Sciatic nerve (tissue), 2 donors: ENCODE data around the gene SCT. TPM values are rescaled to one million over a fixed set of nuclear protein-coding genes. Genes with fewer than 3 reads are reported as not detected.
"Not testable (repeated sequence)": the region's sequence is repeated elsewhere in the genome, so short reads cannot be mapped to it uniquely, and the experiment has no call there.

ENCODE experiments used
- ATAC-seq: fragments of 200-7000 bp; cut with Tn5 transposase; one replicate; pipeline ENCODE4 v1.9.1; 2020; ENCODE audit warnings: mild to moderate bottlenecking, moderate library complexity
- DNase-seq: peaks from one replicate; pipeline ENCODE4 v3.0.0-alpha.2; 2020; ENCODE audit warnings: low spot score
- intact Hi-C: fragments of 100-400 bp; cut with DNase I; formaldehyde crosslinking; loops from one replicate; pipeline ENCODE4 v1.14.2; 2022
- total RNA-seq: library from RNA; stranded (reverse); fragmentation: NEBNext Ultra II Directional; extraction: Animal tissue kit (Norgen Biotek cat#: 25700); gene quantifications from one replicate; pipeline ENCODE4 v1.2.1, GENCODE V29; 2021
- donor health status: DM: no; HTN: no; CAD: no.
- donor health status: DM: no; HTN: no; CAD: no.

The SCT gene, protein sequence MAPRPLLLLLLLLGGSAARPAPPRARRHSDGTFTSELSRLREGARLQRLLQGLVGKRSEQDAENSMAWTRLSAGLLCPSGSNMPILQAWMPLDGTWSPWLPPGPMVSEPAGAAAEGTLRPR
- not detected for total RNA-seq

DNA sequence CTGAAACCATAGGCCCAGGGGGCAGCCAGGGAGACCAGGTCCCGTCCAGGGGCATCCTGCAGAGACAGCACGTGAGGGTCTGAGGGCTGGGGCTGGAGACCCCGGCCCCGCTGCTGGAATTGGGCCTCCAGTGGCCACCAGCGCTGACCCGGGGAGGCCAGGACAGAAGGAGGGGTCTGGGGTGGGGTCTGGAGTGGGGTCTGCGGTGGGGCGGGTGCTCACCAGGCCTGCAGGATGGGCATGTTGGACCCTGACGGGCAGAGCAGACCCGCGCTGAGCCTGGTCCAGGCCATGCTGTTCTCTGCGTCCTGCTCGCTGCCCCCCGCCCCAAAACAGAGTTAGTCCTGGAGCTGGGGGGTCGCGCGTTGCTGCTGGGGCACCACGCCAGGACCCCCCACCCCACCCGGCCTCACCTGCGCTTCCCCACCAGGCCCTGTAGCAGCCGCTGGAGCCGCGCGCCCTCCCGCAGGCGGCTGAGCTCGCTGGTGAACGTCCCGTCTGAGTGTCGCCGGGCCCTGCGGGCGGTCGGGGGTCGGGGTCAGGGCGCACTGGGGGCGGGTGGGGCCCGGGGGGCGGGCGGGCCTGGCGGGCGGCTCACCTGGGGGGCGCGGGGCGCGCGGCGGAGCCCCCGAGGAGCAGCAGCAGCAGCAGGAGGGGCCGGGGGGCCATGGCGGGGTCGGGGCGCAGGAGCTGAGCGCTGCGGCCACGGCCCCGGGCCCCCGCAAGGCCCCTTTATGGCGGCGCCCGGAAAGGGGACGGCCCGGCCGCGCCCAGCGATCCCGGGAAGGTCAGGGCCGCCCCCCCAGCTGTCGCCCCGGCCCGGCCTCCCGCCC lies at the start of gene SCT:
SCT (minus strand) TSS at position 707 of the 833 bp plus-strand sequence; CDS start at position 669, 38 bp downstream.
- intact Hi-C loops = no loop called here
- no peak for DNase-seq
- no peak for ATAC-seq

GRCh38 chr11:674406-674805 lies 47.4 kb upstream of the SCT start:
- intact Hi-C loops = no loop called here
- DNase-seq (no peak), ATAC-seq (no peak)

DNA sequence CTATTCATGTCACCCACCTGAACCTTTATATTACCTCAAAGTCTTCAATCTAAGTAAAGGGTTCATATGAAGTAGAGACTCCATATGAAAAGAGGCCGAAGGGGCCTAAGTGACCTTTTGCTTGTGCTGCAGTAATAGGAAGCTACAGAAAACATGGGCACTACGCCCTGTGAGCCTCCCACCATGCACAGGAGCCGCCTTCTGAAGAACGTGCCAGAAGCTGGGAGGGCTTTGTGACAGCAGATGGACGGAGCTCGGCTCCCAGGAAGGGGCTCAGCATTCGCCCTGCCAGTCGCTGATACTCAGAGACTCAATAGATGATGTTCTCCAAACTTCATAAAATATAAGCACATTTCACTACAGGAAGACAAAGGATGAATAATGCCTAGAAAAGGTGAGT lies 46.9 kb upstream of the SCT start:
- intact Hi-C loops = no loop called here
- no peak for DNase-seq
- ATAC-seq = no peak

DNA sequence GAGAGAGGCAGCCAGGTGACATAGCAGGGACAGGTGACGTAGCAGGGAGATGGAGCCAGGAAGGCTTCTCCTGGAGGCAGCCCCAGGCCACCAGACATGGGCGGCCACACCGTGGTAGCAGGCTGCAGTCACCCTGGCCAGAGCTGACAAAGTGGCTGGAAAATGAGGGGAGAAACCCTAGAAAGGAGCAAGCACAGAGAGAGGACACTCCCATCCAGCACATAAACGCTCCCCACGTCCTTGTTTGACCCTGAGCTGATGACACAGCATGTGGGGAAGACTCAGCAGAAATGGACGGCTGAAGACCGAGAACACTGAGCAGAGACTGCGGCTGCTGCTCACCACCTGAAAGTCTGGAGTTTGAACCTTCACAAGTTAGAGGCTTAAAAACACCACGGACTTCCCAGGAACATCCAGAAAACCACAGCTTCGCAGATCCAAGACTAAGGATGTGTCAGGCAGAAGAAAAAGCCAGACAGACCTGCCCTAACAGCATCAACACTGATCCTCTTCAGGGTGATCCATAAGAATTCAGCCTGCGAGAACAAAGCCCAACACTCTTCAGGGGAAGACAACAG lies 38.8 kb upstream of the SCT start:
- intact Hi-C loops = loop anchor here (10.0 kb wide), 1 partner anchor 129 kb away; the partner anchor contains the start of genes CEND1 and SLC25A22
- ATAC-seq (peak; percentile 54), DNase-seq (no peak)

DNA sequence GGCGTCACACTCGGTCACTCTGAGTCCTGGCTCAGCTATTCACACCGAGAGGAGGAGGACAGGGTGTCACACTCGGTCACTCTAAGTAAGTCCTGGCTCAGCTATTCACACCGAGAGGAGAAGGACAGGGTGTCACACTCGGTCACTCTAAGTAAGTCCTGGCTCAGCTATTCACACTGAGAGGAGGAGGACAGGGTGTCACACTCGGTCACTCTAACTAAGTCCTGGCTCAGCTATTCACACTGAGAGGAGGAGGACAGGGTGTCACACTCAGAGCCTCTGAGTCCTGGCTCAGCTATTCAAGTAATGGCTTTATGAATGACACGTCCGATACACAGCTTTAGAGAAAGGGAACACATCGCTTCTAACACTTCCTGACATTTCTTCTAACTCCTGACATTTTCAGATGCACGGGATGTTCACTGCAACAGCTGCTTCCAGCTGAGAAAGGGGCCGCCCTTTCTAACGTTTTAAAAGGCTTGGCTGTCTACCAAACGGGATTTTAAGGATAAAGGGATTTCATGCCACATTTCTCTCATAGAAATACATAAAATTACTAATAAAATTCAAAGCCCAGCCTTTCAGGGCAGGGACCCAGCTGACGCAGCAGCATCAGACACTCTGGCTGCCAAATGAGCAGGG lies 38.2 kb upstream of the SCT start:
- intact Hi-C loops = loop anchor here (10.0 kb wide), 1 partner anchor 130 kb away; the partner anchor contains the start of genes CEND1 and SLC25A22
- ATAC-seq (no peak), DNase-seq (no peak)

DNA sequence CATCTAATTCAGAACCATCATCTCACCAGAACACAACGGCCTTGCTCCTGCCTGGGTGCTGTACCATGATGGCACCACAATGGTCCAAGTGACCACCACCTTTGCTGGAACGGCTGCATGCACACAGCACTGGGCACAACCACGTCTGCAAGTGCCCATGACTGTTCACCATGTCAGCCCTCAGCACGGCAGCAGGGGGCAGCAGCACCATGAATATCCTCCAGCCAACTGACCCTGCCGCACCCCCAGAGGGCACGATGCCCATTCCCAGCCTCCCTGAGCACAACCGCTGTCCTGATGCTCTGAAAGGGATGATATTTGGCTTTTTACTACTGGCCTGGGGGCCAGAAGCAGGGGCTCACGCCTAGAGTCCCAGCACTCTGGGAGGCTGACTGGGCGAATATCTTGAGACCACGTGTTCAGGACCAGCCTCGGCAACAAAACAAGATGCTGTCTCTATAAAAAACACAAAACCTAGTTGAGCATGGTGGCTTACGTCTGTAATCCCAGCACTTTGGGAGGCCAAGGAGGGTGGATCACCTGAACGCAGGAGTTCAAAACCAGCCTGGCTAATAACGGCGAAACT lies 35.8 kb upstream of the SCT start:
- DNase-seq (peak; percentile 79), ATAC-seq (peak; percentile 76)
- intact Hi-C loops = loop anchor here (10.0 kb wide), 1 partner anchor 132 kb away; the partner anchor contains the start of genes CEND1 and SLC25A22

DNA sequence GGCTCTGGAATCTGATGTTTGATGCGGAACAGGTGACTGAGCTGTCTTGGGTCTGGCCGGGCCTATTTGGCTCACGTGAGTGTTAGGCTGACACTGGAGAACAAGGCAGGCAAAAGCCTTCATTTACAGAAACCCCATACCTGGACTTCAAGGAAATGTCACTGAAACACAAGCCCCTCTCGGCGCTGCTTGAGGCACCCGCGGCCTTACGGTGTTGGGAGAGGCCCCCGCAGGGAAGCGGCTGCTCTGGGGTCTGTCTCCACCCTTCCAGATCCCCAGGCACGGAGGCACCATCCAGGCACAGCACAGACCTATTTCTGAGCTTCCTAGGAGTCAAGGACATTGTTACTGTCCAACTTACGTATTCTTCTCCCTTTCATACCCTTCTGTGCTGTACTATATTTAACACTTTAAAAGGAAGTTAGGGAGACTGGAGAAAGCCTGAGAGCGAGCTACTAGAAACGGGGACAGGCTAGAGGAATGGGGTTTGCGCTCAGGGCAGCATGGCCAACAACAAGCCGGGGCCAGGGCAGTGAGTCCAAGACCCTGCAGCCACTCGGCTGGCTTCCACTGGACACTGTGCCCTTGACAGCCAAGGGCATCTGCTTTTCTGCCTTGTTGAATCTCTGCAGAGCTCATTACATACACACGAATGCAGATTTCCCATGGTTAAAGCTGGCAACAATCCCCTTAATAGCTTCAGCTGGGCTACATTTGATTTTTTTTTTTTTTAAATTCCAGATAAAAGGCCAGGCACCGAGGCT lies 33.9 kb upstream of the SCT start:
- no peak for DNase-seq
- intact Hi-C loops = loop anchor here (10.0 kb wide), 1 partner anchor 134 kb away; the partner anchor contains the start of genes CEND1 and SLC25A22
- no peak for ATAC-seq

GRCh38 chr11:660281-660680 lies 33.3 kb upstream of the SCT start:
- ATAC-seq (no peak), DNase-seq (no peak)
- intact Hi-C loops = loop anchor here (10.0 kb wide), 1 partner anchor 135 kb away; the partner anchor contains the start of genes CEND1 and SLC25A22

DNA sequence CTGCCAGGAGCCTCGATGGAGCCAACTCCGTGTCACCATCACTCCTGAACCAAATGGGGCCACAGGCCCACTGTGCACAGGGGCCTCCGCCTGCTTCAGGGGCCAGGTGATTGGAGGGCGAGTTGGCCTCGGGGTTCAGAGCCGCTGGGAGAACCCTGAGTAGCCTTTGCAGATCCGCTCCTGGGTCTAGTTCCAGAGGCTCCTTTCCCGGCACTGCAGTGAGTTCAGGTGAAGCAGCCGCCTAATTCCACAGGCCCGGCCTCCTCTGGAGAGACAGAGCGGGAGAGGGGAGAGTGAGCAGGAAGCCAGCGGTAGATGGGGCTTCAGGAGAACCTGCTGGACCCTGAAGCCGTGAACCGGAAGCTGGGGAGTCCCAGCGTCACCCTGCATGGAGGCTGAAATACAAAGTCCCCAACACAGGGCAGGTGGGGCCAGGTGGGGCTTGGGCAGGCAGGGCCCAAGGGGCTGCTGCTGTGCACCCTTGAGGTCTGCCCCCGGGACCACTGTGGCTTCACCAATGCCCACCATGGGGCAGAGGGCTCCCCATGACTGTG lies 32.6 kb upstream of the SCT start:
- ATAC-seq (no peak), DNase-seq (no peak)
- intact Hi-C loops = loop anchor here (10.0 kb wide), 1 partner anchor 135 kb away; the partner anchor contains the start of genes CEND1 and SLC25A22

- ATAC-seq = no peak
- intact Hi-C loops = no loop called here
- no peak for DNase-seq
These were observed 30.7 kb upstream of the SCT start for GRCh38 chr11:657691-658126.

DNA sequence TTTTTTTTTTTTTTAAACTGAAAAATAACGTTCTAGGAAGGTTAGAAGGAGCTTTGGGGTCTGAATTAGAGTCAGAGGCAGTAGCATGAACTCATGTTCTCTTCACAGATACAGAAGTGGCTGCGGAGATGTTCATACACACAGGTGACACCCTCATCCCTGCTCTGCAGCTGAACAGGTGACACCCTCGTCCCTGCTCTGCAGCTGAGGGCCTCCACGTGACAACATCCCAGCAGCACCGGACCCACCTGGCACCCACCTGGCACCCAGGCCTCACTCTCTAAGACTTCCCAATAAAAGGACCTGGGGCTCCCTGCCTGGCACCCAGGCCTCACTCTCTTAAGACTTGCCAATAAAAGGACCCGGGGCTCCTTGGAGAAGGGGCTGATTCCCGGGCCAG lies 29.9 kb upstream of the SCT start:
- intact Hi-C loops = no loop called here
- DNase-seq = no peak
- ATAC-seq = no peak

GRCh38 chr11:656426-656825 lies 29.4 kb upstream of the SCT start:
- intact Hi-C loops = no loop called here
- ATAC-seq = no peak

GRCh38 chr11:655036-655726 lies 28.2 kb upstream of the SCT start:
- ATAC-seq = no peak
- intact Hi-C loops = no loop called here
- DNase-seq = no peak

More at GRCh38 chr11:656426-656825, 29.4 kb upstream of the SCT start:
- DNase-seq = no peak

DNA sequence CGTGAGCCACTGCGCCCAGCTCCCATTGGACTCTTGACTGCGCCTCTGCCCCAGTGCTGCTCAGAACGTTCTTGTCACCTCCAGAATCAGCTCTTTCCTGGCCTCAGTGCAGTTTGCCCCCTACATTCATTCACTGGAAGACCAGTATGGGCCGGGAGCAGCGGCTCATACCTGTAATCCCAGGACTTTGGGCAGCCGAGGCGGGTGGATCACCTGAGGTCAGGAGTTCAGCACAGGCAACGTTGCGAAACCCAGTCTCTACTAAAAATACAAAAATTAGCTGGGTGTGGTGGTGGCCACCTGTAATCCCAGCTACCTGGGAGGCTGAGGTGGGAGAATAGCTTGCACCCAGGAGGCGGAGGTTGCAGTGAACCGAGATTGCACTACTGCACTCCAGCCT lies 27.5 kb upstream of the SCT start:
- intact Hi-C loops, ATAC-seq, DNase-seq: not testable (repeated sequence)

- intact Hi-C loops = no loop called here
- no peak for DNase-seq
- ATAC-seq = no peak
These were observed 26.9 kb upstream of the SCT start for GRCh38 chr11:653837-654236.

DNA sequence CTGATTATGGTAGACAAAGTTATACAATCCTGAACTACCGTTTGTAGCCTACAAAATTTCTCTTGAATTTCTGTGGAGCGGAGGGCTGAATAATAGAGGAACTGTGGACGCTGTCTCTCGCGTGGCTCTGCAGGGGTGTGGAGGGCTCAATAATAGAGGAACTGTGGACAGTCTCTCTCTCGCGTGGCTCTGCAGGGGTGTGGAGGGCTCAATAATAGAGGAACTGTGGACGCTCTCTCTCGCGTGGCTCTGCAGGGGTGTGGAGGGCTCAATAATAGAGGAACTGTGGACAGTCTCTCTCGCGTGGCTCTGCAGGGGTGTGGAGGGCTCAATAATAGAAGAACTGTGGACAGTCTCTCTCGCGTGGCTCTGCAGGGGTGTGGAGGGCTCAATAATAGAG lies 26.2 kb upstream of the SCT start:
- intact Hi-C loops, DNase-seq, ATAC-seq: not testable (repeated sequence)

DNA sequence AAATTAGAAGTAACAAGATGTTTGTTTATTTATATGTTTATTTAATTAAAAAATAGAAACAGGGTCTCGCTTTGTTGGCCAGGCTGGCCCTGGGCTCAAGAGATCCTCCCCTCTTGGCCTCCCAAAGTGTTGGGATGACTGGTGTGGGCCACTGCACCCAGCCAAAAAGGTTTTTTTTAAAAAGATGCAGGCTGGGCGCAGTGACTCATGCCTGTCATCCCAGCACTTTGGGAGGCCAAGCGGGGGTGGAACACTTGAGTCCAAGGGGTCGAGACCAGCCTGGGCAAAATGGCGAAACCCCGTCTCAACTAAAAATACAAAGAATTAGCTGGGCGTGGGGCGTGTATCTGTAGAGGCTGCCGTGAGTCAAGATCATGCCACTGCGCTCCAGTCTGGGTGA lies 23.5 kb upstream of the SCT start:
- no peak for ATAC-seq
- intact Hi-C loops = no loop called here
- DNase-seq = no peak
